ENCODE data around the gene RPL21. TPM values are rescaled to one million over a fixed set of nuclear protein-coding genes. Genes with fewer than 3 reads are reported as not detected.
A peak's percentile ranks its signal among the peaks of the same experiment; 100 is the strongest.
"Not testable (repeated sequence)": the region's sequence is repeated elsewhere in the genome, so short reads cannot be mapped to it uniquely, and the experiment has no call there.

RPL21 gene
- total and polyA plus RNA-seq, 12 donors: 400 to 1,800 (median 793) TPM

- H3K9me3 ChIP-seq (replicated peaks in 1 of 3): no peaks in the 10 kb centered on the region
- no peaks in the 10 kb centered on the region for H3K4me1 ChIP-seq (replicated peaks in 1 of 2)
- peak in 1 of 7 donors; percentile 18 for DNase-seq
- no peak overlapping the region for H3K27ac ChIP-seq
- no peak overlapping the region for H3K4me3 ChIP-seq
- intact Hi-C loops (cut with DNase I): no loop called here
- no peaks in the 10 kb centered on the region for H3K36me3 ChIP-seq (replicated peaks in 1 of 2)
- H3K27me3 ChIP-seq: no peaks in the 10 kb centered on the region
- 72 to 83% (median 75%) methylated on average over 3 of the region's 3 CpGs for WGBS, 4 donors
- TF ChIP-seq POLR2A (IDR thresholded peaks at IDR 0.05) (no peak), CTCF (IDR thresholded peaks at IDR 0.05) (peak in 3 of 6 experiments; percentile 13 to 31 (median 17))
These were observed 47.5 kb upstream of the RPL21 start for GRCh38 chr13:27203854-27204253.

DNA sequence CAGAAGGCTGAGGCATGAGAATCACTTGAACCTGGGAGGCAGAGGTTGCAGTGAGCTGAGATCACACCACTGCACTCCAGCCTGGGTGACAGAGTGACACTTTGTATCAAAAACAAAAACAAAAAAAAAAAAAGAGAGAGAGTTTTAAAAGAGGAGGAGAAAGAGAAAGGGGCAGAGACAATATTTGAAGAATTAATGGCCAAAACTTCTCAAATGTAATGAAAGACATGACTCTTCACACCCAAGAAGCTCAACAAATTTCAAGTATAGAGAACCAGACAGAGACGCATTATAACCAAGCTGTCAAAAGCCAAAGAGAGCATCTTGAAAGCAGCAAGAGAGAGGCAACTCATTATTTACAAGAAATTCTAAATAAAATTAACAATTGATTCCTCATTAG, 42.8 kb upstream of the RPL21 start:
- no peak for DNase-seq
- intact Hi-C loops (cut with DNase I): no loop called here
- WGBS, 4 donors: 79 to 97% (median 85%) methylated on average over 1 of the region's 1 CpG

DNA sequence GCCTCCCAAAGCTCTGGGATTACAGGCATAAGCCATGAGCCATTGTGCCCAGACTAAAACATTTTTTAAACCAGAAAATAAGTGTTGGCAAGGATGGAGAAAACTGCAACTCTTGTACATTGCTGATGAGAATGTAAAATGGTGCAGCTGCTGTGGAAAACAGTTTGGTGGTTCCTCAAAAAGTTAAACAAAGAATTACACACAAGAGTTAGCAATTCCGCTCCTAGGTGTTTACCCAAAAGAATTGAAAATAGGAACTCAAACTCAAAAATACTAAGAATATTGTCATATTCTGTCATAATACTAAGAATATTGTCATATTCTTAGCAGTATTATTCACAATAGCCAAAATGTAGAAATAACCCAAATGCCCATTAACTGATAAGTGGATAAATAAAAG, 40.1 kb upstream of the RPL21 start:
- TF ChIP-seq POLR2A (IDR thresholded peaks at IDR 0.05): no peak
- TF ChIP-seq CTCF (IDR thresholded peaks at IDR 0.05): no peak
- DNase-seq: no peak
- no peak overlapping the region for H3K4me3 ChIP-seq

More for the DNA sequence above, 42.8 kb upstream of the RPL21 start:
- H3K36me3 ChIP-seq (replicated peaks in 1 of 2): no peaks in the 10 kb centered on the region
- no peaks in the 10 kb centered on the region for H3K9me3 ChIP-seq (replicated peaks in 1 of 3)
- H3K4me3 ChIP-seq: no peak overlapping the region
- no peak overlapping the region for H3K27ac ChIP-seq
- no peaks in the 10 kb centered on the region for H3K4me1 ChIP-seq (replicated peaks in 1 of 2)
- H3K27me3 ChIP-seq: no peaks in the 10 kb centered on the region
- no peak for TF ChIP-seq POLR2A (IDR thresholded peaks at IDR 0.05)
- no peak for TF ChIP-seq CTCF (IDR thresholded peaks at IDR 0.05)

GRCh38 chr13:27211771-27212364, 39.5 kb upstream of the RPL21 start:
- peak in 5 of 7 donors; percentile 19 to 56 (median 39) for DNase-seq
- Histone ChIP-seq H3K27ac (no peak overlapping the region), H3K4me1 (replicated peaks in 1 of 2) (no peaks in the 10 kb centered on the region), H3K27me3 (no peaks in the 10 kb centered on the region), H3K9me3 (replicated peaks in 1 of 3) (no peaks in the 10 kb centered on the region), H3K36me3 (replicated peaks in 1 of 2) (no peaks in the 10 kb centered on the region), H3K4me3 (no peak overlapping the region)
- no peak for TF ChIP-seq CTCF (IDR thresholded peaks at IDR 0.05)
- no peak for TF ChIP-seq POLR2A (IDR thresholded peaks at IDR 0.05)
- WGBS, 4 donors: 52 to 81% (median 79%) methylated on average over 3 to 17 of the region's 17 CpGs
- intact Hi-C loops (cut with DNase I): no loop called here

More for the DNA sequence above, 40.1 kb upstream of the RPL21 start:
- no peaks in the 10 kb centered on the region for H3K36me3 ChIP-seq (replicated peaks in 1 of 2)
- no peaks in the 10 kb centered on the region for H3K27me3 ChIP-seq
- H3K4me1 ChIP-seq (replicated peaks in 1 of 2): no peaks in the 10 kb centered on the region
- intact Hi-C loops (cut with DNase I): no loop called here
- no peak overlapping the region for H3K27ac ChIP-seq
- 89 to 97% (median 97%) methylated on average over 1 of the region's 1 CpG for WGBS, 4 donors
- H3K9me3 ChIP-seq (replicated peaks in 1 of 3): no peaks in the 10 kb centered on the region

- H3K36me3 ChIP-seq (replicated peaks in 1 of 2); H3K9me3 ChIP-seq (replicated peaks in 1 of 3); H3K27ac ChIP-seq; H3K27me3 ChIP-seq; DNase-seq; intact Hi-C loops (cut with DNase I); H3K4me1 ChIP-seq (replicated peaks in 1 of 2); H3K4me3 ChIP-seq: not testable (repeated sequence)
- 94 to 98% (median 95%) methylated on average over 5 of the region's 5 CpGs for WGBS, 4 donors
These were observed 38.0 kb upstream of the RPL21 start for GRCh38 chr13:27213386-27213785.

DNA sequence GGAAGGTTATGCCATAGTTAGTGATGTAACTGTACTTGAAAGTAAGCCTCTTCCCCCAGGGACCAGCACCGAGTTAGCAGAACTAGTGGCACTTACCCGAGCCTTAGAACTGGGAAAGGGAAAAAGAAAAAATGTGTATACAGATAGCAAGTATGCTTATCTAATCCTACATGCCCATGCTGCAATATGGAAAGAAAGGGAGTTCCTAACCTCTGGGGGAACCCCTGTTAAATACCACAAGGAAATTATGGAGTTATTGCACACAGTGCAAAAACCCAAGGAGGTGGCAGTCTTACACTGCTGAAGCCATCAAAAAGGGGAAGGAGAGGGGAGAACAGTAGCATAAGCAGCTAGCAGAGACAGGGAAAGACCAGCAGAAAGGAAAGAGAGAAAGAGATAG, 33.6 kb upstream of the RPL21 start:
- H3K36me3 ChIP-seq (replicated peaks in 1 of 2); H3K27ac ChIP-seq; DNase-seq; H3K4me1 ChIP-seq (replicated peaks in 1 of 2); intact Hi-C loops (cut with DNase I); H3K4me3 ChIP-seq; H3K9me3 ChIP-seq (replicated peaks in 1 of 3); H3K27me3 ChIP-seq: not testable (repeated sequence)
- 71 to 86% (median 79%) methylated on average over 2 of the region's 2 CpGs for WGBS, 4 donors

- H3K4me3 ChIP-seq; DNase-seq; H3K9me3 ChIP-seq (replicated peaks in 1 of 3); H3K4me1 ChIP-seq (replicated peaks in 1 of 2); intact Hi-C loops (cut with DNase I); H3K27me3 ChIP-seq; H3K27ac ChIP-seq; H3K36me3 ChIP-seq (replicated peaks in 1 of 2): not testable (repeated sequence)
- 59 to 79% (median 74%) methylated on average over 1 of the region's 1 CpG for WGBS, 4 donors
These were observed 32.5 kb upstream of the RPL21 start for GRCh38 chr13:27218861-27219260.
